ENCODE measurements around the gene PDZRN3.

GRCh38 chr3:73442886-73443285, 181.9 kb downstream of the PDZRN3 start:
- TF ChIP-seq RAD21 (IDR thresholded peaks at IDR 0.05; ENCODE audit: low read length) (no peak), CTCF (IDR thresholded peaks at IDR 0.05) (no peak), FOXM1 (IDR thresholded peaks at IDR 0.05; ENCODE audit: low read depth) (no peak), TAF1 (IDR thresholded peaks at IDR 0.05; ENCODE audit: borderline replicate concordance, low read depth, low read length) (no peak), USF2 (IDR thresholded peaks at IDR 0.05; ENCODE audit: borderline replicate concordance, low read depth, low read length) (no peak)

Measured in SK-N-SH (cell line).